Measurements from ENCODE around the gene RTP5.
"Not testable (repeated sequence)": the region's sequence is repeated elsewhere in the genome, so short reads cannot be mapped to it uniquely, and the experiment has no call there.

Gene RTP5

DNA sequence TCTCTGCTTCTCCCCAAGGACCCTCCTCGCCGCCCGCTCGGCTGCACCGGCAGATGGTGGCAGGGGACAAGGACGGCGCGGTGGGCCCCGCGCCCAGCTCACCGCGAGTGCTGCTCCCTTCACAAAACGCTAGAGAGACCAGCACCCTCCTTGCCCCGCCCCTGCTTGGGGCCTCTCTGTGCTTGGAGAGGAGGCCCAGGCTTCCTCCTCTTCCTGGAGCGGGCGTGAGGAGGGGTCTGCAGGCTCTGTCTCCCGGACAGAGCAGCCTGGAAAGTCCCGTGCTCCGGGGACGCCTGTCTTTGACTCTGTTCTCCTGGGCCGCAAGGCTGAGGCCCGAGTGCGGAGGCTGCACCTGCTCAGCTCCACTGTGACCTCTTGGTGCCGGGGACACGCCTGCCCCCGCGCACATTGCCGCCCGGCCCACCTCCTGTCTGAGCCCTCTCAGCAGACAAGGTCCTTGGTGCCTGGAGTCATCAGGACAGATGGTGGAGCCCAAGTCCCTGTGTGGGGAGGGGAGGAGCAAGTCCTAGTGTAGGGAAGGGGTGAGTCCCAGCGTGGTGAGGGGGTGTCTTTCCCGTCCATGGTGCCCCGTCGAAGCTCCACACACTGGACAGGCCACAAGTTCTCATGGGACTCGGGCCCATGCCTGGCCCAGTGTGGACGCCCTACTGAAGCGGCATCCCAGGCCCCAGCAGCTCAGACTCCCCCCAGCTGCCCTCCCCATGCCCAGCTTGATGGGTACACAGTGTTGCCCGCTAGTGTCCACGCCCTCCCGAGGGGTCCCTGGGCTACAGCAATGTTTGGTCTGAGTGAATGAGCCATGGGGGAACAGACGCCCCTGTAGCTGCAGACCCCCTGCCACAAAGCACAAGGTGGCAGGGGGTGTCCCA lies 33.8 kb downstream of the RTP5 start:
- H3K27me3 ChIP-seq (ENCODE audit: insufficient read depth, poor library complexity, severe bottlenecking) = no peaks in the 10 kb centered on the region

DNA sequence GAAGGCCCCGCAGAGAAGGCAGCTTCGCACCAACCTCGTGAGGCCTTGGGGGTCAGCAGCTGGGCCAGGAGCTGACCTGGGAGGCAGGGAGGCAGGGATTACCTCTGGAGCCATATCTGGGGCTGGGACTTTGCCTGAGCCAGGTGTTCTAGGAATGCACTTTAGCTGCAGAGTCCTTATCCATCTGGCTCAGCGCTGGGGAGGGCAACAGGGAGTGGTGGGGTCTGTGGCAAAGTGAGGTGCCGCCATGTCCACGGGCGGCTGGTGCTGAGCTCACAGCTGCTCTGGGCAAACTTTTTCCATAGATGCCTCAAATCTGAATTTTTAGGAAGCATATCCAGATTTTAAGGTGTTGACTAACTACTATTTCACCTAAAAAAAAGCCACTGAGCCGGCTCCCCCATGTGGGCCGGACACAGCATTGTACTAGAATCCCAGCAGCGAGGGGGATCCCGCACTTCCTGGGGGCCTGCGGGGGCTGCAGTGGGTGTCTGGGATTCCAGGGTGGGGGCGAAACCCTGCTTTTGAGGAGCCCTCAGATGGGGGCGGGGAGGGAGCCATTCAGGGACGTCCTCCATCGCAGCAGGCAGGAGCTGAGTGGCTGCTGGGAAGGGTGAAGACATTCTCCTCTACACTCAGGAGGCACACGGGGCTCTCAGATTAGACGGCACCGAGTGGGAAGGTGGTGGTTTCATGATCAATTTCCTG lies 34.6 kb downstream of the RTP5 start:
- no peak overlapping the region for H3K27ac ChIP-seq (ENCODE audit: poor library complexity, severe bottlenecking)
- H3K4me3 ChIP-seq (ENCODE audit: severe bottlenecking) = no peak overlapping the region
- peaks cover 6% of the 10 kb centered on the region for H3K4me1 ChIP-seq (ENCODE audit: insufficient read depth, poor library complexity, severe bottlenecking)
- no peaks in the 10 kb centered on the region for H3K27me3 ChIP-seq (ENCODE audit: insufficient read depth, poor library complexity, severe bottlenecking)
- TF ChIP-seq, protein P1, sequence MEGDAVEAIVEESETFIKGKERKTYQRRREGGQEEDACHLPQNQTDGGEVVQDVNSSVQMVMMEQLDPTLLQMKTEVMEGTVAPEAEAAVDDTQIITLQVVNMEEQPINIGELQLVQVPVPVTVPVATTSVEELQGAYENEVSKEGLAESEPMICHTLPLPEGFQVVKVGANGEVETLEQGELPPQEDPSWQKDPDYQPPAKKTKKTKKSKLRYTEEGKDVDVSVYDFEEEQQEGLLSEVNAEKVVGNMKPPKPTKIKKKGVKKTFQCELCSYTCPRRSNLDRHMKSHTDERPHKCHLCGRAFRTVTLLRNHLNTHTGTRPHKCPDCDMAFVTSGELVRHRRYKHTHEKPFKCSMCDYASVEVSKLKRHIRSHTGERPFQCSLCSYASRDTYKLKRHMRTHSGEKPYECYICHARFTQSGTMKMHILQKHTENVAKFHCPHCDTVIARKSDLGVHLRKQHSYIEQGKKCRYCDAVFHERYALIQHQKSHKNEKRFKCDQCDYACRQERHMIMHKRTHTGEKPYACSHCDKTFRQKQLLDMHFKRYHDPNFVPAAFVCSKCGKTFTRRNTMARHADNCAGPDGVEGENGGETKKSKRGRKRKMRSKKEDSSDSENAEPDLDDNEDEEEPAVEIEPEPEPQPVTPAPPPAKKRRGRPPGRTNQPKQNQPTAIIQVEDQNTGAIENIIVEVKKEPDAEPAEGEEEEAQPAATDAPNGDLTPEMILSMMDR (IDR thresholded peaks at IDR 0.05; ENCODE audit: poor library complexity, severe bottlenecking) = no peak
- DNase-seq (ENCODE audit: low spot score) (no peak), ATAC-seq (ENCODE audit: low read depth) (no peak)
- no peaks in the 10 kb centered on the region for H3K9me3 ChIP-seq (ENCODE audit: severe bottlenecking)
- H3K36me3 ChIP-seq (ENCODE audit: low read depth) = no peaks in the 10 kb centered on the region

More for the DNA sequence above, 33.8 kb downstream of the RTP5 start:
- DNase-seq (ENCODE audit: low spot score) (no peak), ATAC-seq (ENCODE audit: low read depth) (no peak)
- H3K4me1 ChIP-seq (ENCODE audit: insufficient read depth, poor library complexity, severe bottlenecking) = peaks cover 6% of the 10 kb centered on the region
- no peak overlapping the region for H3K4me3 ChIP-seq (ENCODE audit: severe bottlenecking)
- H3K9me3 ChIP-seq (ENCODE audit: severe bottlenecking) = no peaks in the 10 kb centered on the region
- TF ChIP-seq, protein P1 (IDR thresholded peaks at IDR 0.05; ENCODE audit: poor library complexity, severe bottlenecking) = no peak
- no peak overlapping the region for H3K27ac ChIP-seq (ENCODE audit: poor library complexity, severe bottlenecking)
- H3K36me3 ChIP-seq (ENCODE audit: low read depth) = no peaks in the 10 kb centered on the region

DNA sequence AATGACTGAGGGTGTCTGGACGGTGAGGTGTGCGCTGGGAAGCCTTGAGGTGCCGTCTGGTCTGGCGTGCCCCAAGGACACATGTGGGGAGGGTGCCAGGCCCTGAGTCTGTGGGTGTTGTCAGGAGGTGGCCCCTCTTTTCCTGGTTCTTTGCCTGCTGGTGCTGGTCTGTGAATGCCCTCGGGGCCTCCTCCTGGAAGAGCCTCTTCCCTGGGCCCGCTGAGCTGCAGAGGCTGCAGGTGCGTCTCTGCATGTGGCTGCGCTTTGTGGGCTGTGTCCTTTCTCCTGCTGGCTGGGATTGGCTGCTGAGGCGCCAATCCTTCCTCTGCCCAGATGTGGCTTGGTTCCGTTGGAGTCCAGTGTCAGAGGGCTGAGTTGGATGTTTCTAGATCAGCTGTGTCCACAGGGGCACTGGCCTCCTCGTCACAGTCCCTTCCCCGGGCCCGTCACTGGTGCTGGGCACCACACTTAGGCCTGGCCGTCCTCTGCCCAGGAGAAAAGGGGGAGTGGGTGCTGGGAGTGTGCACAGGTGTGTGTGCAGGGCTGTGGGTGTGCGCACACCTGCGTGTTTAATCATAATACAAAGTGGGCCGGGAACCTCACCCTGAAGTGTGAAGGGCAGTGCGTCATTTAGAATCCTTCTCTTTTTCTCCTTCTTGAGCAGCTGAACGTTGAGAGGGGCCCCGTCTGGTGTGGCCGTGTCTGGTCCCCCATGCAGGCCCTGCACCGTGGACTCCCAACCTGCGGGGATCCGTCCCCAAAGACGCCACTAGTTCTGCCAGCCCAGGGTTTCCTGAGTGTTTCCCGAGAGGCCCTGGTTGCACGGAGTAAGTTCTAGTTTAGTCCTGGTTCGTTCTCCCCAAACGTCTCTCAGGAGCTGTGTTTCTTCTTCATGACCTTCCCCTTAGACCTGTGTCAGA lies 35.5 kb downstream of the RTP5 start:
- H3K36me3 ChIP-seq (ENCODE audit: low read depth) = no peaks in the 10 kb centered on the region
- H3K4me1 ChIP-seq (ENCODE audit: insufficient read depth, poor library complexity, severe bottlenecking) = peaks cover 6% of the 10 kb centered on the region
- ATAC-seq (ENCODE audit: low read depth) (no peak), DNase-seq (ENCODE audit: low spot score) (no peak)
- TF ChIP-seq, protein P1 (IDR thresholded peaks at IDR 0.05; ENCODE audit: poor library complexity, severe bottlenecking) = no peak
- no peaks in the 10 kb centered on the region for H3K9me3 ChIP-seq (ENCODE audit: severe bottlenecking)
- no peak overlapping the region for H3K4me3 ChIP-seq (ENCODE audit: severe bottlenecking)
- H3K27ac ChIP-seq (ENCODE audit: poor library complexity, severe bottlenecking) = no peak overlapping the region
- H3K27me3 ChIP-seq (ENCODE audit: insufficient read depth, poor library complexity, severe bottlenecking) = no peaks in the 10 kb centered on the region

DNA sequence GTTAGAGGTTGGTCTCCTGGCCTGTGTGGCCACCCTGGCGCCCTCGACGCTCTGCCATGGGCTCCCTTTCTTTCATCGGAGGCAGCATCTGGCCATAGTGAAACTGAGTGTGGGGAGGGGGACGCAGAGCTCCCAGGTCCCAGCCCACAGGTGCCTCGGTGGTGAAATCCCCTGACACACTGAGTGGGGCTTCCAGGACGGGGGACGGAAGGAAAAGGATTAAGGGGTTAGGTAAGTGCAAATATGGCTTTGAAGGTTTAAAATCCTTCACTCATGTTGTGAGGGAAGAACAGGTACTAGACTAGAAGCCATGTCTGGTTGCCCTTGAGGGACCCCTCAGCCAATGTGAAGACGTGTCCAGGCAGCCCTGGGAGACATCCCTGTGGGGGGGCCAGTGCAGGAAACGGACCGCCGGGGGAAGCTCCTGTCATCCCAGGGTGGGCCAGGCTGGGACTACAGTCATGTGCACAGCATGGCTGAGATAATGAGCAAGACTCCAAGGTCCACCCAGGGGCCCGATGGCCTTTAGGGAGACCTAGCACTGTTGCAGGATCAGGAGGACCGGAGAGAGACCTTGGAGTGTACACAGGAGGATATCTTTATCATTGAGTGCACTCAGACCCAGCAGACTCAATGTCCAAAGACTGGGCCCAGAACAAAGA lies 36.3 kb downstream of the RTP5 start:
- Histone ChIP-seq H3K9me3 (ENCODE audit: severe bottlenecking) (no peaks in the 10 kb centered on the region), H3K4me3 (ENCODE audit: severe bottlenecking) (no peak overlapping the region), H3K27ac (ENCODE audit: poor library complexity, severe bottlenecking) (no peak overlapping the region), H3K4me1 (ENCODE audit: insufficient read depth, poor library complexity, severe bottlenecking) (peaks cover 6% of the 10 kb centered on the region), H3K27me3 (ENCODE audit: insufficient read depth, poor library complexity, severe bottlenecking) (no peaks in the 10 kb centered on the region), H3K36me3 (ENCODE audit: low read depth) (no peaks in the 10 kb centered on the region)
- TF ChIP-seq, protein P1 (IDR thresholded peaks at IDR 0.05; ENCODE audit: poor library complexity, severe bottlenecking) = no peak
- no peak for DNase-seq (ENCODE audit: low spot score)
- no peak for ATAC-seq (ENCODE audit: low read depth)

DNA sequence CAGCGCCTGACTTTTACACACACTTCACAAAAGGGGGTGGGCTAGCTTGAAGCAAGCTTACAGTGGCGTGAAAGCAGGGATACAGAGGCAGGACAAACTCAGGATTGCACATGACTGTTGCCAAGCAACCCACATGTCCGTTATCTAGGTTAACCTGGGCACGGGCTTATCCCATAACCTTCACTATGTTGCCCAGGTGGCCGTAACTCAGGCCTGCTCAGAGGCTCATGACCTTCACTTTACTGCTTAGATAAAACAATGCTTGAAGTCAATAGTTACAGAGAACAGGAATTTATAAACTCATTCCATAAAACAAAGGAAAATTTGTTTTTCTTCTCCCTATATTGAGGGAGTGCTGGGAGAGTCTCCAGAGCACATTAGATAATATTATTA lies 36.8 kb downstream of the RTP5 start:
- H3K27ac ChIP-seq (ENCODE audit: poor library complexity, severe bottlenecking); H3K27me3 ChIP-seq (ENCODE audit: insufficient read depth, poor library complexity, severe bottlenecking); DNase-seq (ENCODE audit: low spot score); H3K4me3 ChIP-seq (ENCODE audit: severe bottlenecking); H3K36me3 ChIP-seq (ENCODE audit: low read depth); H3K4me1 ChIP-seq (ENCODE audit: insufficient read depth, poor library complexity, severe bottlenecking); H3K9me3 ChIP-seq (ENCODE audit: severe bottlenecking); ATAC-seq (ENCODE audit: low read depth): not testable (repeated sequence)

Measured in RWPE2 (cell line).